SJSA1 (cell line): ENCODE results near the gene ADGRV1. TPM values are rescaled to one million over a fixed set of nuclear protein-coding genes. Genes with fewer than 3 reads are reported as not detected.

Source experiments
- DNase-seq, 2 experiments: peaks; one replicate each; pipeline ENCODE4 v3.0.0-alpha.2; 2015 to 2020; ENCODE audit warnings: low spot score in 2 of 2, low read depth in 1 of 2
- H3K27ac ChIP-seq: fragments of 250-450 bp; sonication (Bioruptor Pico); 2 replicates; pipeline ENCODE4 v1.5.1; 2020; ENCODE audit warnings: mild to moderate bottlenecking, moderate library complexity
- H3K27me3 ChIP-seq: fragments of 250-450 bp; sonication (Bioruptor Pico); replicated peaks from 2 replicates; pipeline ENCODE4 v1.5.1; 2020; ENCODE audit warnings: mild to moderate bottlenecking, moderate library complexity
- H3K36me3 ChIP-seq: fragments of 250-450 bp; sonication (Bioruptor Pico); 2 replicates; pipeline ENCODE4 v1.5.1; 2020; ENCODE audit warnings: mild to moderate bottlenecking
- H3K4me1 ChIP-seq: fragments of 250-450 bp; sonication (Bioruptor Pico); replicated peaks from 2 replicates; pipeline ENCODE4 v1.6.1; 2021; ENCODE audit warnings: mild to moderate bottlenecking
- H3K4me3 ChIP-seq: fragments of 250-450 bp; sonication (Bioruptor Pico); 2 replicates; pipeline ENCODE4 v1.5.1; 2020; ENCODE audit warnings: mild to moderate bottlenecking
- H3K9me3 ChIP-seq: fragments of 250-450 bp; sonication (Bioruptor Pico); replicated peaks from 2 replicates; pipeline ENCODE4 v1.5.1; 2020; ENCODE audit warnings: mild to moderate bottlenecking
- total RNA-seq: library from RNA; depleted of rRNA; stranded (reverse); fragments of >200 nt; shearing (Covaris generic); gene quantifications from 2 replicates; pipeline ENCODE4 v1.2.3, GENCODE V29; 2014

Gene ADGRV1
- total RNA-seq, 1 experiment from 2014 or later, result 0.13 TPM

DNA sequence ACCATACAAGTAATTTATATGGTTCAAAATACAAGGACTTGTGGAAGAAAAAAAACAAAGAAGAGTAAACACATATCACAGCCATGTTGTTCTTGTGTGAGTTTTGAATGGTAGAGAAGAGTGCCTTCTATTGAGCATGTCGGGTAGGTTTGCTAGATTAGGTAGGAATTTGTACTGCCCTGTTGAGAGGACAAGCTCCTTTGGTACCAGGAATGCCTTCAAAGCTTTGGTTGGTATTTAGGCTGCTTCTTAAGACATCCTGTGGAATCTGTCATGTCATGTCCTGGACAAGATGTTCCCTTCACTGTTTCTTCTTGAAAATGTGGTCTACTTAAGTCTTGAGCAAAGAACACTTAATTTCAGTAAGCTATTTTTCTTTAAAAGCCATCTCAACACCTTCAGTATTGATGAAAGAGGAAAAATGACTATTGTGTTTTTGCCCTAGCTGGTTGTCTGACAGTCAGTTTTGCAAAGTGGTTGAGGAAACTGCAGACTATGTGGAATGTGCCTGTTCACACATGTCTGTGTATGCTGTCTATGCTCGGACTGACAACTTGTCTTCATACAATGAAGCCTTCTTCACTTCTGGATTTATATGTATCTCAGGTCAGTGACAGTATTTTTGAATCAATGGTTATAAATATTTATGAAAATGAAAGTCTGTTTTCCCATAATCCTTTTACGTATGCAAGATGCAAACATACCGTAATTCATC is 296.9 kb downstream of the ADGRV1 start:
- Histone ChIP-seq H3K27ac (no peak overlapping the region), H3K27me3 (no peaks in the 10 kb centered on the region), H3K9me3 (no peaks in the 10 kb centered on the region), H3K36me3 (no peaks in the 10 kb centered on the region), H3K4me3 (no peak overlapping the region), H3K4me1 (no peaks in the 10 kb centered on the region)
- no peak for DNase-seq

DNA sequence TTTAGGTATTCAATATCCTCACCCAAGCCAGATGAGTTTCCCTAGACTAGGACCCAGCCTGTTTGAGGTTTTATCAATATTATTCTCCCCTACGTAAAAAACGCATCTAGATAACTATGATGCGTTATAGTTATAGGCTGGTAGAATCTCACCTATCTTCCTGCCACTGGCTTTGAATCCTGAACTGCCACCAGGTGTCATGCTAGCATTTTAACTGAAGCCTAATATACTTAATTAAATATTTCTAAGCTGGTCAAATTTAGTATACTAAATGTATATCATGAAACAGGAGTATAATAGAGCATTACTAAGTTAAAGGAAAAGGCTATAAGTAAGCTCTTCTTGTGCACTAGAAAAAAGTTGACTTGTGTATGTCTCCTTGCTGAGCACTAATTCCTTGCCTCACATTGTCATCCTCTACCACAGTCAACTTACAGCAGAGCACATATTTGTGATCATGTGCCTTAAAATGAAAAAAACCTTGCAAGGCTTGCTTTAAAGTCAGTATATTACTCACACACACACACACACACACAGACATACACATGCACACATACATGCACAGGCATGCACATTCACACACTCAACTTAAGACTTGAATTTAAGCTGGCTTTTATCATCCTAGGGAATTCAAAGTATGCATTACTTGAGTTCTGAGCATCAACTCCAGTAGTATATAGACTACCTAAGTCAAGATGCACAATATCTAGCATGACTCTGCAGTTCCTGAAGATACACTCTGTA is 303.4 kb downstream of the ADGRV1 start:
- Histone ChIP-seq H3K27ac (no peak overlapping the region), H3K27me3 (no peaks in the 10 kb centered on the region), H3K4me3 (no peak overlapping the region), H3K36me3 (no peaks in the 10 kb centered on the region), H3K4me1 (no peaks in the 10 kb centered on the region), H3K9me3 (no peaks in the 10 kb centered on the region)
- DNase-seq, result no peak

DNA sequence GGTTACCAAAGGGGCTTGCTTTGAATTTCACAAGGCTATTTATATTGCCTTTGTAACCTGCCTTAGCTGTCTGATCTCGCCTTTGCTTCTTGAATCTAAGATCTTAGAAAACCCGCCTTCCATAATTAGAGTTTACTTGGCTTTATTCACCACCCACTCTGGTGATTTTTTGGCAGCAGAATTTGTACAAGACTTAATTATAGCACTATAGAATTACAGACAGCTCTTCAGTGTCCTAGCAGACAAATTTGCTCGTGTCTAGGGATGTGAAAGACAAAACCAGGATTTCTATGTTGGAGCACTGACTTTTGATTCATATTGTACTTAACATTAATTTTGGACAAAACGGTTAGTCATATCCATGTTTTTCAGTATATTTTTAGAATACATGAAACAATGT is 306.6 kb downstream of the ADGRV1 start:
- H3K9me3 ChIP-seq, result no peaks in the 10 kb centered on the region
- DNase-seq, result no peak

DNA sequence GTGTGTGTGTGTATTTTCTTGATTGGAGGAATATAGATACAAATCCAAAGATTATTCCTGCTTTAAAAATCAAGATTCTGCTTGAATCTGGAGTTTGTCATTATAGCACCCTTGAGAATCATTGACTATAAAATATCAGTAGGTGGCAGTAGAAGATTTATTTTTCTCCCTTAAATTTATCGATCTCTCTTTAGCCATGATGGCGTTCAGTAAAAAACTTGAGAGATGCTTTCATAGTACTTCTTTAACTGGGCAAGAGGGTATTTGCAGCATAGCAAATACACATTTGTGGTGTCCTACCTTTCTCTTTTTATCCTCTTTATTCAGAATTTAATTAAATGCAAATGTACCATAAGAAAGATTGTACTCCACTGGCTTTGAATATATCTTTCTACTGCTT is 307.7 kb downstream of the ADGRV1 start:
- DNase-seq, result no peak

More for the DNA sequence above, 306.6 kb downstream of the ADGRV1 start:
- Histone ChIP-seq H3K36me3 (no peaks in the 10 kb centered on the region), H3K27me3 (no peaks in the 10 kb centered on the region), H3K27ac (no peak overlapping the region), H3K4me1 (no peaks in the 10 kb centered on the region), H3K4me3 (no peak overlapping the region)

DNA sequence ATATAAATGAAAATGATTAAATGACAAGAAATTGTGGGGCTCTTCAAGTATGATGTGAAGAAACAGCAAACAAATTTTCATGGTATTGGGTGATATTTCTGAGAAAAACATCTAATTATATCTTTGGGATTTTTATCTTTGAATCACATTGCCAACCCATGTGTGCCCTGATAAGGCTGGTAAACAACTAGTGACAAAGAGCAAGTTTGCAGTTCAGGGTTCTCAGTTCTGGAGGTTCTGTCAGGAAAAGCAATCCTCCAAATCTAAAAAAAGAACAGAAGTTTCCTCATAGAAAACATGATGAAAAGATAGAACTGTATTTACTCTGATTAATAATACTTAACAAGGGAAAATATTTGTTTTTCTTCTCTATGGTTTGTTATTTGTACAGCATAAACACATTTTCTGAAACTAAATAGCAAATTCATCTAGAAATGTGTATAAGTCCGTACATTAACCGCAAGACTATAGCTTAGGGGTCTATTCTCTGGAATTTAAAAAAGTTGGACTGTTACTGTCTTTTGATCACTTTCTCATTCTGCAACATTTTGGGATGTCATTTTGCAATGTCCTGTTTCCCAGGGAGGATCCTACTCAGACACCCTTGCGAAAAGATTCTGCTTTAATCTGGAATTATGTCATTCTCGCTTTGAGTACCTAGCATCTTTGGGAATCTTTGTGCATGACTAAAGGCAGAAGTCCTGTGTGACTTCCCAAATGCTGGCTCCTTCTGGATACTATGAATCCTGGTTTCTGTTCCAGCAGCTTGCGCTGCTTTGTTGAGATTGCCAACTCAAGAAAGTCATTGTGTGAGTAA is 308.5 kb downstream of the ADGRV1 start:
- Histone ChIP-seq H3K4me1 (no peaks in the 10 kb centered on the region), H3K27ac (no peak overlapping the region), H3K4me3 (no peak overlapping the region), H3K36me3 (no peaks in the 10 kb centered on the region), H3K27me3 (no peaks in the 10 kb centered on the region), H3K9me3 (no peaks in the 10 kb centered on the region)
- no peak for DNase-seq

More for the DNA sequence above, 307.7 kb downstream of the ADGRV1 start:
- H3K27me3 ChIP-seq, result no peaks in the 10 kb centered on the region
- no peaks in the 10 kb centered on the region for H3K4me1 ChIP-seq
- H3K4me3 ChIP-seq, result no peak overlapping the region
- no peaks in the 10 kb centered on the region for H3K9me3 ChIP-seq
- H3K36me3 ChIP-seq, result no peaks in the 10 kb centered on the region
- no peak overlapping the region for H3K27ac ChIP-seq

DNA sequence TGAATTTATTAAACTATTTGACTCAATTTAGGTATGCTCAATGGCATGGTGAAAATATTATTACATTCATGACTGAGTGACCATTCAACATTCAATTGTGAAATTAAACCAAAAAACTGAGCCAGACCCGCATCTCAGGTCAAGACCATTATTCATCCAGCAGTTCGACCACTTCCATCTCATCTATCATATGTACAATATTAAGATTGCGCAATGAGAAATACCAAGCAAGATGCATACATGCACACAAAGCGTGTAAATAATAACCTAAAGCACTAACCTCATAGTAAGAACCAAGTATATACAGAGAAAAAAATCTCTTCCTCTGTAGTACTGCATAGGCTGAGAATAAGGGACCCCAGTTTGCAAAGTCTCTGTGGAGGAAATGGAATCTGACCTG is 310.2 kb downstream of the ADGRV1 start:
- Histone ChIP-seq H3K27me3 (no peaks in the 10 kb centered on the region), H3K27ac (no peak overlapping the region), H3K9me3 (no peaks in the 10 kb centered on the region), H3K36me3 (no peaks in the 10 kb centered on the region), H3K4me3 (no peak overlapping the region), H3K4me1 (no peaks in the 10 kb centered on the region)
- no peak for DNase-seq

DNA sequence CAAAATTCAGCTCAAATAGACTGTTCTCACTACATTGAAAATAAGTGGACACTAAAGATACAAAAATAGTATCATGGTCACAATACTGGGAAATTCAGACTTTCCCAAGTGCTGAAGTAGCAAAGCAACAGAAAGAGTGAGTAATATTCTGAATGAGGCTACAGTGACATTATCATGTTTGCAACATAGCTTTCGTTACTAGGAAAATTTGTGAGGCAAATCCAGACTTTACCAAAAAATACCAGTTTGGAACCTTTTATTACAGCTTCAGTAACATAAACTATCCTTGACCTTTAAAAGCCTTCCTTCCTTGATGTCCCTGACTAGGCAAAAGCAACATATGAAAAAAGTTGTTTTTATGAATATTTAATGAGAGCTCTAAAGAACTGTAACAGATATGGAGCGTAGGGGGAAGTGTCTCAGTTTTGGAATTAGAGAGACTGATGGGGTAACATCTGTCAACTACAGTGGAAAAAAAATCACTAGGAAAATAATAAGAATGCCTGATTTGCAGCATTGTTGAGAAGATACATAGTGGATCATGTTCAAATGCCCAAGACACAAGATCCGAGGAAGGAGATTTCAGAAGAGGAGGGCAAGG is 312.9 kb downstream of the ADGRV1 start:
- no peaks in the 10 kb centered on the region for H3K4me1 ChIP-seq
- DNase-seq, result no peak

DNA sequence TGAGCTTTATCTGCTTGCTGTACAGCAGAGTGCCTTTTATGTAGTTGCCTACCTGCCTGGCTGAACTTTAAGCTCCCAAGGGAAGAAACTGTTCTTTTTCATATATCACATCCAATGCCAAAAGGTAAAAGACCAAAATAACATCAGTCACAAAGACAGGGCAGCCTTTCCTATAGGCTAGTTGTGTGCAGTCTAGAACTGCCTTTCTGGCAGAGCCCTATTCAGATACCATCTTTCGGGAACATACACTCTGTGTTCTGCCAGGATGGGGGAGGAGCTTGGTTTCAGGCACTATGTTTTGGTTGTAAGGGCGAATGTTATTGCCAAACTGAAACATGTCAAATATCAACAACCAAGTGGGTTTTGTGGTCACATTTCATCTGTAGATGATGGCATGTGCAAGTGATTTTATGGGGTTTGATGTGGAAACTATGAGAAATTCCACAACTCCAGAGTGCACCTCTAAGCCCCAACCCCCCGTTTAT is 314.5 kb downstream of the ADGRV1 start:
- no peak for DNase-seq
- no peaks in the 10 kb centered on the region for H3K36me3 ChIP-seq
- H3K27me3 ChIP-seq, result no peaks in the 10 kb centered on the region
- H3K4me3 ChIP-seq, result no peak overlapping the region
- H3K4me1 ChIP-seq, result no peaks in the 10 kb centered on the region
- H3K9me3 ChIP-seq, result no peaks in the 10 kb centered on the region
- H3K27ac ChIP-seq, result no peak overlapping the region

More for the DNA sequence above, 312.9 kb downstream of the ADGRV1 start:
- H3K9me3 ChIP-seq, result no peaks in the 10 kb centered on the region
- H3K4me3 ChIP-seq, result no peak overlapping the region
- no peaks in the 10 kb centered on the region for H3K27me3 ChIP-seq
- H3K27ac ChIP-seq, result no peak overlapping the region
- no peaks in the 10 kb centered on the region for H3K36me3 ChIP-seq

DNA sequence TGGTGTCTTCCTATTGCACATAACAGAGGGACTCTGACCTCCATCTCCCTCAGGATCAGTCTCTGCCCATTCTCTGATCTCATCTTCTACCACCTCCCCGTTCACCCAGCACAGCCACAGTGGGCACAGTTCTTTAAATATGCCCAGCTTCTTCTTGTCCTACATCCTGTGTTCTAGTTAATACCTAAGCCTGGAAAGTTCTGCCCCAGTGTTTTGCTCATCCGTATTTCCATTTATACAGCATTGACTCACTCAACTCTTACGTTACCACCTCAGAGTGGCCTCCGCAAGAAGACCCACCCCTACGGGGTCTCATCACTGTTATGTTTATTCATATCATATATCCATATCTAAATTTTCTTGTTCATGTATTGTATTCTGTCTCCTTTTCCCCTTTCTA is 315.5 kb downstream of the ADGRV1 start:
- DNase-seq, result no peak
- H3K36me3 ChIP-seq, result no peaks in the 10 kb centered on the region
- H3K4me3 ChIP-seq, result no peak overlapping the region
- no peak overlapping the region for H3K27ac ChIP-seq
- H3K27me3 ChIP-seq, result 0 out of 2 replicates have a peak, but pooled peaks cover 3% of the 10 kb centered on the region
- no peaks in the 10 kb centered on the region for H3K4me1 ChIP-seq
- no peaks in the 10 kb centered on the region for H3K9me3 ChIP-seq

DNA sequence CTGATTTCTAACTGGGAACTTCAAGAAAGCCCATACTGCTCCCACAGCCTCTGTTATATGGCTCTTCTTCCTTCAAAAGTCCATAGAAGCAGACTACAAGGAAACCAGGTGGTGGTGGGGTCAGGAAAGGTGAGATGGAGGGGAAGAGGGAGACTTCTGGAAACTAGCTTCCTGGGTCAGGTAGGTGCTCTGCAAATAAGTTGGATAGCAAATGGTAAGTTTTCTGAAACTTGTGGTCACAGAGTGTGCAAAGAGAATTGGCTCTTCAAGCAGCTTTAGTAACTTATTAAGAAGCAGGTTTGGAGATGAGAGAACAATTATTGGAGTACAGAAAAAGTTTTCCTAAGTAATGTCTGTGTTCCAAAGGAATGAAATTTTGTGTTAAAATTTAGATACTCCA is 316.9 kb downstream of the ADGRV1 start:
- Histone ChIP-seq H3K36me3 (no peaks in the 10 kb centered on the region), H3K4me1 (no peaks in the 10 kb centered on the region), H3K27ac (no peak overlapping the region), H3K27me3 (0 out of 2 replicates have a peak, but pooled peaks cover 3% of the 10 kb centered on the region), H3K4me3 (no peak overlapping the region), H3K9me3 (no peaks in the 10 kb centered on the region; the same call in 1 of the 2 replicates)
- DNase-seq, result no peak

DNA sequence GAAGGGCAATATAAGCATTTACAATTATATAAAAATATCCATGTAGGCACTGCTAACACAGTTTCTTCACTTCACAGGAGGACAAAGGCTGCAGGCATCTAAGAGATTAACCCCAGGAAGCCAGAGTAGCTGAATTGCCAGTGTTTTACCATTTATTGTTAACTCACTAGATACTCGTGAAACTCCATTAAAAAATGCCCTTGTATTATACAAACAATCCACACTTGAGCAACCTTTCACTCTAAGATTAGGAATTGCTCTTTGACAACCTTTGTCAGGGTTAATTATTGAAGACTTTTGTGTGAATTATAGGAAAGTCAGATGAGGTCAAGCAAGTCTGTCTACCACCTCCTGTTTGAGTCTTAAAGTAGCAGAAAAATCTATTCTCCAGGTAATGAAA is 317.8 kb downstream of the ADGRV1 start:
- no peak for DNase-seq
- Histone ChIP-seq H3K36me3 (no peaks in the 10 kb centered on the region), H3K4me1 (no peaks in the 10 kb centered on the region), H3K9me3 (no peaks in the 10 kb centered on the region; the same call in 1 of the 2 replicates), H3K4me3 (no peak overlapping the region), H3K27me3 (0 out of 2 replicates have a peak, but pooled peaks cover 3% of the 10 kb centered on the region), H3K27ac (no peak overlapping the region)

DNA sequence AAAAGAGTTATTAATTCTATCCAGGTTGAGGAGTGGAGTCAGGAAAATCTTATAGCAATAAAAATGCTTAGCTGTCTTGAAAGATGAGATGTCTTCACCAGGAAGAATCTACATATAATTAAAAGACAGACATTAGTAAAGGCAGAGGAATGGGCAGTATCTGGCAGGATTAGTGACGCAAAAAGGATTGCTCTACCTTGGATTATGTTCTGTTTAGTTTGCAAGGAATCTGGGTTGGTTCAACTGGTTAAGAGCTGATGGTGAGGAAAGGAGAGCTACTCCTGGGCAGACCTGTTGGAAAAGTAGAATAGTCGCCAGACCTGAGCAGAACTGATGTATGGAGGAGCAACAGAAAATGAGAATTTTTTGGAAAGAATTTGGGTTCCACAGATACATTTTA is 318.5 kb downstream of the ADGRV1 start:
- Histone ChIP-seq H3K9me3 (no peaks in the 10 kb centered on the region; the same call in 1 of the 2 replicates), H3K4me1 (no peaks in the 10 kb centered on the region), H3K27ac (no peak overlapping the region), H3K4me3 (no peak overlapping the region), H3K36me3 (no peaks in the 10 kb centered on the region), H3K27me3 (0 out of 2 replicates have a peak, but pooled peaks cover 3% of the 10 kb centered on the region)
- no peak for DNase-seq

DNA sequence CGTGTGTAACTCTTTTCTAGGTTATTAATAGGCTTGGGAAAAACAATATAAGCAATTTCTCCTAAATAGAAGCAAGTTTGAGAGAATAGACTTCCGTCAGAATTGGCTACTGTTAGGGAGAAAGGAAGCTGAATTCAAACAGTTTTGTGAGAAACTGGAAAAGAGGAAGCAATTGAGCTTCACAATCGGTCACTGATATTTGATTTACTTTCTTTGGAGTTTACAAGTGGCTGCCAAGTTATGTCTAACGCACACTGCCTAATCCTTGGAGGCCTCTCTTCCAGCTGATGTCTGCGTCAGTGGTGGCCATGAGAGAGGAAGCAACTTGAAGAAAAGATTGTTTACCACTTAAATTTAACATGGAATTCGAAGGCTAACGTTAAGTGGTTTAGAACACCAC is 319.5 kb downstream of the ADGRV1 start:
- Histone ChIP-seq H3K4me1 (no peaks in the 10 kb centered on the region), H3K27ac (no peak overlapping the region), H3K36me3 (no peaks in the 10 kb centered on the region), H3K27me3 (0 out of 2 replicates have a peak, but pooled peaks cover 3% of the 10 kb centered on the region), H3K4me3 (no peak overlapping the region), H3K9me3 (no peaks in the 10 kb centered on the region; the same call in 1 of the 2 replicates)
- no peak for DNase-seq
